GM10847 (cell line): ENCODE results near the gene ABCB1.
A peak's percentile ranks its signal among the peaks of the same experiment; 100 is the strongest.

Experiments
- POLR2A ChIP-seq: IDR thresholded peaks from 2 replicates; pipeline ENCODE4 v1.6.1; 2011; ENCODE audit not compliant: insufficient read length; ENCODE audit errors: extremely low read depth

ABCB1 gene

DNA sequence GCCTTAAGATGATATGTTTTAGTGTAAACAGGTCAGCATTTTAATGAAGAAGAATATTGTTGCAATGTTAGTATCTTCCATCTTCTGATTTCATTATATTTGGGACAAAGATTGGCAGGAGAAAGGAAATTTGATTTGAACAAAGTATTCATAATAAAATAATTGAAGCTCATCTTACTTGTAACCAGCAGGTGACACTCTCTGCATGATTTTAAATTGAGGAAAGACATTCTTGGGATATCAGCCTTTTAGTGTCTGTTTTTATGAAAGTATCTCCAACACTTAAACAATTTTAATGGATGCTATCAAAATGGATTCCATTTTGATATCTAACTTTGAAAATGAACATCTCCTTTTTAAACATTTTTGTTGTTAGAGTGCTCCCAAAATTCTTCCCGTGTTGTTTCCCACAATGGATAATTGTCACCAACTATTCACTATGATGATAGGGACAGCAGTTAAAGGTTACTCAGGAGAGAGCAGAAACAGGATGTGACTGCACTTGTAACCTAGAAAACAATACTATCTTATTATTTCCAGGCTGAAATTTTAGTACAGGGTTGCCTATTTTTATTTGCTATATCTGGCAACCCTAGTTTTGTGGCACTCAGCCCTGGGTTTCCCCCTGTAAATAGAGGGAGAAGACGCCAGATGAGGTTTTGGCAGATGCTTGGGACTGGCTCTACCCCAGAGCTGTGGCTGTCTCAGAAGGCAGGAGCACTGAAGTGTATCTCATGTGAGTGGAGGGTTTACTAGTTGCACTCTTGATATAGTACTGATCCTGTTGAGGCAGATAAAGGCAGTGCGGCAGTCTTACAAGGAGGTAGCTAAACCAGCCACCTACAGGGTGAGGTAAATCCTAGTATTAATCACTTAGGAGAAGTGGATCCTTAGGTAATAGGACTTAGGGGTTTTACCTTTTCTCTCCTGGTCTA is 94.2 kb downstream of the ABCB1 start:
- no peak for TF ChIP-seq POLR2A

DNA sequence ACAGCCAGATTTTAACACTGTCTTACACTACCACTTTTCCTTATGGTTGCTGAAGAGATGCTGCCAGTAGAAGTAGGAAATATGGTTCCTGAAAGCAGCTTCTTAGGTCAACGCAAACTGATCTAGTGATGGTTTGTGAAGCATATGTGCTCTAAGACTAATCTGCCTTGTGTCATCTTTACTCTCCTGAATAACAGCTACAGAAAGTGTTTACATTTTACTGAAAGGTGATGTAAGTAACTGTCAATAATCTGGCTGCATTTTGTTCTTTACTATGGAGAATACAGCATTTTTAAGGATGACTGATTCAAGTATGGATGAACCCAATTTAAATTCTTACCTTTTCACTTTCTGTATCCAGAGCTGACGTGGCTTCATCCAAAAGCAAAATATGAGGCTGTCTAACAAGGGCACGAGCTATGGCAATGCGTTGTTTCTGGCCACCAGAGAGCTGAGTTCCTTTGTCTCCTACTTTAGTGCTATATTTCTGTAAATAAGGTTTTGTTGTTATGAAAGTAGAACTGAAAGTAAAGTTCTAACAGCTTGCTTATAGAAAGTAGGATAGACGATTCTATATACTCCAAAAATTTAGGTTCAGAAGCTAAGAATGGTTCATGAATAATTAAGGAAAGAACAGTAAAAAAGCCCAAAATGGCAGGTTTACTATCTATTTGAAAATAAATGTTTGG is 95.0 kb downstream of the ABCB1 start:
- TF ChIP-seq POLR2A, result no peak

DNA sequence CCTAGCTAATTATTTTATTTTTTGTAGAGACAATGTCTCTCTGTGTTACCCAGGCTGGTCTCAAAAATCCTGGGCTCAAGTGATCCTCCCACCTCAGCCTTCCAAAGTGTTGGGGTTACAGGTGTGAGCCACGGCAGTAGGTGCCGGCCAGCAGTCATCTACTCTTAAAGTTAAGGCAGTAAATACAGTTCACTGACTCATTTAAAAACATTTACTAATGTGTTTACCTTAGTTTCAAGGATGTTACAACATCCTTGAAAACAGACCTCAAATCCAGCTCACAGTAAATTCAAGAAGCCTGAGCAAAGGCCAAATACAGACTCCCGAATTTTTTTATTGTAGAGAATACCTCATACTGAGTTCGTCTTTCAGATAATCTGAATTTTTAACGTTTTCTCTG is 95.6 kb downstream of the ABCB1 start:
- no peak for TF ChIP-seq POLR2A

DNA sequence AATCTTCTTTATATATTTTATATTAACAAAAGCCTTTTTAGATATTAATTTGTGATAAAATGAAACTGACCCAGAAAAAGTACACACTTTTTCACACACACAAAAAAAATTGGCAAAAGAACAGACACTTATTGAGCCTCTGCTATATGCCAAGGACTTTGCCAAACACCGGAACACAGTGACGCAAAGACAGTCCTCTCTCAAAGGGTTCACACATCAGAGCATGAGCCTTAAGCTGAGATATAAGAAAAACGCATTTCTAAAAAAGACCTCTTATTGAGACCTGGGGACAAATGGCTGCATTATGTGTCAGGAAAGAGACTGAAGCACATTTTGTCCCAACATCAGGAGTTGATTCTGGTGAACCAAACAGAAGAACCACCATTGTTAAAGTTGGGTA is 101.2 kb downstream of the ABCB1 start:
- TF ChIP-seq POLR2A, result no peak

DNA sequence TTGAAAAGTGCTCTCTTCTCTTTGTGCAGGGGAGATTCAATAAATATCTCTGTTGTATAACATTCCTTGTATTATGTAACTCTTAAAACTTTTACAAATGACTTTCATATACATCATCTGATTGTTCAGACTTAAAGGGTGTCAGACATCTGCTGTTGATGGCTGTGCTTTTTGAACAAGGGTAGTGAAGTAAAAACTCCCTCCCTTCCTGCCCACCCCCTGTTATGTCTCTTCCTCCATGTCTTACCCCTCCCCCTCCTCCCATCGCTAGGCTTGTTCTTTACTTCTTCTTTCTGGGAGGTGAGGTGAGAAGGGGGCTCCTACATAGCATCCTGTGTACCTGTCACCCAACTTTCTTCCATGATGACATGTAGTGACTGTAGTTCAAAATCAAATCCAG is 101.8 kb downstream of the ABCB1 start:
- no peak for TF ChIP-seq POLR2A

DNA sequence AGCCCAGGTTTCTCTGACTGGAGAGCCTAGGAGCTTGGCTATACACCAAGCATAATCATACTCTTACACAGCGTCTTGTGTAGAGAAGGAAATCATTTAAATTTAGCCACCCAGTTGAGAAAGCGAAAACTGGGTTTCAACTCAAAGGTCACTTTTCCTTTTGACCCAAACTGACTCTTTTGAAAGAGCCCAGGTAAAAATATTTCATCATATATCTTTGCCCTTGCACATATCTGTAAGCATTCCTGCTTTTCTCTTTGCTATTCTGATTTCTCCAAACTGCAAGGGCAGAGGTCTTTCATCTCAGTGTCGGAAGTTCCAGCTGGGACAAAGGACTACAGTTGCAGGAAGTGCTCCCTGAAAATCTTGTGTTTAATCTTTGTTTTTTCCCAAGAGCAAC is 103.2 kb downstream of the ABCB1 start:
- TF ChIP-seq POLR2A, result no peak

DNA sequence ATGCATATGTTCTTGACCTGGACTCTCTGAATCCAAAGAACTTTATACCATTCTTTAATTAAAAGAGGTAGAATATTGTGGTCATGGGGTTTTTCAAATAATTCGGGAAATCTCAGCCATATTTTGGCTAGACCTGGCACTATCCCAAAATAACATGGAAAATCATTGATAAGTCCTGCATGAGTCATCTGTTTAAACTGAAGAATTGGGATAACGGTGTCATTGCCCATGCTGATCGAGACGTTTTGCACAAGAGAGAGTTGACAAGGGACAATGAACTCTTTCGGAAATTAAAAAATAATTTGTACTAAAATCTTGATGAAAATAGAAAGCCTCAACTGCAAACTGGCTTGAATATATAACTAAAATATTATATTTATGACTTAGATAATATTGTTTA is 105.3 kb downstream of the ABCB1 start:
- TF ChIP-seq POLR2A, result no peak

DNA sequence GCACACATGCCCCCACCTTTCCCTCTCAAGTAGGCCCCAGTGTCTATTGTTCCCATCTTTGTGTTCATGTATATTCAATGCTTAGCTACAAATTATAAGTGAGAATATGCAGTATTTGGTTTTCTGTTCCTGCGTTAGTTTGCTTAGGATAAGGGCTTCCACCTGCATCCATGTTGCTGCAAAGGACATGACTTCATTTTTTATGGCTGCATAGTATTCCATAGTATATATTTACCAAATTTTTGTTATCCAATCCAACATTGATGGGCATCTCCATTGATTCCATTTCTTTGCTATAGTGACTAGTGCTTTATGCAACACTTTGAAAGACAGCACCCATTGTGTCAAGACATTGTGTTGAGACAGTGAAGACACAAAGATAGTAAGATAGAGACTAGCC is 106.2 kb downstream of the ABCB1 start:
- no peak for TF ChIP-seq POLR2A

DNA sequence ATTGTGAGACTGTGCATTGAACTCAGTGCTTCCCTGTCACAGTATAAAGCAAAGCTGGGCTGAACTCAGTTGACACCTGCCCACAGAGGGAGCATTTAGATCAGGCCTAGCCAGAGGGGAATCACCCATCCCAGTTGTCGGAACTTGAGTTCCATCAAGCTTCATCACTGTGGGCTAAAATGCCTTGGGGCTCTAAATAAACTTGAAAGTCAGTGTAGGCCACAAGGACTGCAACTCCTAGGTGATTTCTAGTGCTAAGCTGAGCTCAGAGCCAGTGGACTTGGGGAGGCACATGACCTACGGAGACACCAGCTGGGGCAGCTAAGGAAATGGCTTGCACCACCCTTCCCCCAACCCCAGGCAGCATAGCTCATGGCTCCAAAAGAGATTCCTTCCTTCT is 117.6 kb downstream of the ABCB1 start:
- TF ChIP-seq POLR2A, result no peak

DNA sequence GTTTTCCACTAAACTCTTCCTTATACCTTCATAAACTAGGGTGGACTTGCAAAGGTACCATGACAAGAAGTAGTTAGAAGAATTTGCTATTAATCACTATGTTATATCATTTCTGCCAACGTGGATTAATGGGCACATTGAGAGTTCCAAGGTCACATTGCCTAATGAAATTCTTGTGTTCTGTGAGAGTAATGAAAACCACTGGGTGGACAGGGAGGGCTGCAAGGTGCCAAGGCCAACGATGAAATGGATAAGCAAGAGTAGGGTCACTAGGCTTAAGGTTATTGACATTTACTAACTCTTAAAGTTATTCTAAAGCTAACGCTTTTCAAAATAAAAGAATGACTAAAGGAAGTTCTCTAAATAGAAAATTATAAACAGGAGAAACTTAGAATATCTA is 118.6 kb downstream of the ABCB1 start:
- no peak for TF ChIP-seq POLR2A

DNA sequence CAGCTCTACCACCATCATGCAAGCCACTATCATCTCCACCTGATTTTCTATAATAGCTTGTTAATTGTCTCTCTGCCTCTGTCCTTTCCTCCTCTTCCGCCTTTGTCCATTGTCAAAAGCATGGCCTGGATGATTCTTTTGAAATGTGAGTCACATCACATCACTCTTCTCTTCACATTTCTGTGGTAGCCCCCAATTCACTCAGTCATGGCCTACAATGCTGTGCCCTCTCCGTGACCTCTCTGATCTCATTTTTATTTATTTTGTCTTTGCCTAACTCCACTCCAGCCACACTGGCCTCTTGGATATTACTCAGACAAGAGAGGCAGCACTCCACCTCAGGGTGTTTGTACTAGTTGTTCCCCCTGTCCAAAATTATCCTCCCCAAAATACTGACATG is 120.3 kb downstream of the ABCB1 start:
- no peak for TF ChIP-seq POLR2A

DNA sequence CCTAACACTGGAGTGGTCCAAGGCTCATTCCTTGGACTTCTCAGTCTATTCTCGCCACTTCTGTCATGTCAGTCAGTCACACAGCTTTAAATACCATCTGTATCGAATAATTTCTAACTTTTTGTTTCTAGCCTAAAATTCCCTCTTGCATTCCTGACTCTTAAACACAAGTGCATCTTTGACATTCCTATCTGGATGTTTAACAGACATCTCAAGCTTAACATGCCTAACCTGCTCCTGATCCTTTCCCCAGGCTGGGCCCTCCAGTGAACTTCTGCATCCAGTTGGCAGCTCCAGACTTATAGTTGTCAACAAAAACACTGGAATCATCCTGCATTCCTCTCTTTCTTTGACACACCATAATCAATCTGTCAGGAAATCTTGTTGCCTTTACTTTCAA is 120.7 kb downstream of the ABCB1 start:
- TF ChIP-seq POLR2A, result no peak

DNA sequence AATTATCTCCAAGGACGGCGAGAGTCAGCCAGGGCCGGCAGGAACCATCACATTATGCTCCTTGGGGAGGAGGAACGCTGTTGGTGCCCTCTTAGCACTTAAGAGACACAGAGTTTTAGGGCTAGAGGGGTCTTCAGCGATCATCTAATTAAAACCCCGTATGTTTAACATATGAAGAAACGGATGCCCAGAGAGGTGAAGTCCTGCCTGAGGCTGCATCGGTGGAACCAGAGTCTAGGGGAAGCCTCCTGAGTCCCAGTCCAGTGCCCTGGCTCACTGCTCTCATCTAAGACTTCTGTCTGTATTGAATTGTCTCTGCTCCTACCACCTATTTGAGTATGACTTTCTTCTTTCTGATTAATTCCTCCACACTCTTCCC is 124.5 kb downstream of the ABCB1 start:
- no peak for TF ChIP-seq POLR2A

DNA sequence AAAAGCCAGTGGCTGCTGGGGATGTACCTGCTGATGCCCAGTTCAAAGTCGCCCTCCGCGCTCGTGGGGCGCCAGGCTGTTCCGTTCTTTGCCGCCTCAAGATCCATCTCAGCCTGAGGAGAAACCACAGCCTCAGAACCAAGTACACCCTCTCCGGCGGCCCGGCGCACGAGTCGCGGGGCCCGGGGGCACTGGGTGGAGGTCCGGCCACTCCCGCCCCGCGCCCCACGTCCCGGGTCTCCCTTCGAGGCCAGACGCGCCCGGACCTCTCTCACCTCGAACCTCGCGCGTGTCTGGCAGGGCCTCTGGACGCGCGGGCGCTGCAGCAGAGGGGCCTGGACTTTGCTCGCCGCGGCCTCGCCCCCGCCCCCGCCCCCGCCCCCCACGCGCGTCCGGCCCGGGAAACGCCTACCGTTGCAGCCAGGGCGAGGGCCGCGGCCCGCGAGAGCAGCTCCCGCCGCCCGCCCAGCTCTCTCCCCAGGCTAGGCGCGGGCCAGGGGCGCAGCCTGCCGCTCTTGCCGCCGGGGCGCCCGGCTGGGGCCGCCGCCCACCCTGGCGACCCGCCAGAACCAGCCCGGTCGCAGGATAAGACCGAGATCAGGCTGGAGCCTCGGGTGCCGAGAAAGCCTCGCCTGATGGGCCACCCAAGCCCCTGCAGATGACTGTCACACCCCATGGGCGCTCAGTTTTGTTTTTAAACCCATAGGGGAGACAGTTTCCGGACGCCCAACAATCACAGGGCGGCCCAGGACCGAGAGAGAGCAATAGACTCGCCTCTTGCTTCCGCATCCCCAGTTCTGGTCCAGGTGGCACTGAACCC is 125.1 kb downstream of the ABCB1 start, which contains the start of gene ABCB4:
Gene ABCB4 (minus strand): TSS at position 322 of the 820 bp plus-strand sequence. CDS start 215 bp downstream, at position 107.
- peak; percentile 6 for TF ChIP-seq POLR2A

DNA sequence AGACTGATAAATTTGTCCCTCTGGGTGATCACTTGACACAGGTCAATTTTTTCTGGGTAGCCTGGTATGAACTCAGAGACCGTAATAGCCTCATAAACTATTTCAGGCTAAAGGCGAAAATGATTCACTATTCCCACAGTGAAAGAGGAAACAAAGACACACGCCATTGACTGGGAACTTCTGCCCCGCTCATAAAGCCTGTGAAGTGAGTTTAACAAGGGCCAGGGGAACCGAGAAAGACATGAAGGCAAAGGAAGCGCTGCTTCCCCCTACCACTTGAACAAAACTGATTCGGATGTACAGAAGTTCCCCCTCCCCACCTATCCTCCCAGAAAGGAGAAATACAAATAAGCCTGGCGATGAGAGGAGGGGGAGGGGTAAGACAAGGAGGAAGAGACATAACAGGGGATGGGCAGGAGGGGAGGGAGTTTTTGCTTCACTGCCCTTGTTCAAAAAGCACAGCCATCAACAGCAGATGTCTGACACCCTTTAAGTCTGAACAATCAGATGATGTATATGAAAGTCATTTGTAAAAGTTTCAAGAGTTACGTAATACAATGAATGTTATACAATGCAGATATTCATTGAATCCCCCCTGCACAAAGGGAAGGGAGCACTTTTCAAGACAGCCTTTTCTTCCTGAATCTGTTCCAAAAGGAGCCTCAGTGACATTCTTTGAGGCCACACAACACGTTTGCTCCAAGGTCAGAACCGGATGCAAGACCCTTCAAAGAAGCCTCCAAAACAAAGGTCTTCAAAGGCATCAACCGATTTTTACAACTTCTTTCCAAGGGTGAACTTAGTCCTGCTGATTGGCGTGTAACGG is 125.9 kb downstream of the ABCB1 start:
- no peak for TF ChIP-seq POLR2A
